Stomach (tissue), 4 donors: ENCODE measurements around the gene ZNF219.

ENCODE experiments used
- POLR2A ChIP-seq, 4 donors: fragments of 450-650 bp; IDR thresholded peaks; one replicate each; pipeline ENCODE4 v1.6.1; 2016; ENCODE audit warnings: antibody characterized with exemption in 4 of 4, control low read depth in 2 of 4, mild to moderate bottlenecking in 1 of 4, moderate library complexity in 1 of 4
- POLR2AphosphoS5 ChIP-seq, 3 donors: sonication (generic); formaldehyde crosslinking; IDR thresholded peaks; one replicate each; pipeline ENCODE4 v1.6.1; 2016; ENCODE audit warnings: antibody characterized with exemption in 3 of 3
- TF ChIP-seq, protein P1 (sequence below), 7 experiments: fragments of 450-650 bp in 4 of 7; fragments of 200-600 bp in 3 of 7; sonication (generic) in 3 of 7; IDR thresholded peaks; one replicate each; pipeline ENCODE4 v1.5.1; 2016 to 2019; ENCODE audit warnings: antibody characterized with exemption in 7 of 7, control low read depth in 2 of 7, mild to moderate bottlenecking in 1 of 7

- no peak for TF ChIP-seq POLR2A (IDR thresholded peaks at IDR 0.05)
- TF ChIP-seq, protein P1, sequence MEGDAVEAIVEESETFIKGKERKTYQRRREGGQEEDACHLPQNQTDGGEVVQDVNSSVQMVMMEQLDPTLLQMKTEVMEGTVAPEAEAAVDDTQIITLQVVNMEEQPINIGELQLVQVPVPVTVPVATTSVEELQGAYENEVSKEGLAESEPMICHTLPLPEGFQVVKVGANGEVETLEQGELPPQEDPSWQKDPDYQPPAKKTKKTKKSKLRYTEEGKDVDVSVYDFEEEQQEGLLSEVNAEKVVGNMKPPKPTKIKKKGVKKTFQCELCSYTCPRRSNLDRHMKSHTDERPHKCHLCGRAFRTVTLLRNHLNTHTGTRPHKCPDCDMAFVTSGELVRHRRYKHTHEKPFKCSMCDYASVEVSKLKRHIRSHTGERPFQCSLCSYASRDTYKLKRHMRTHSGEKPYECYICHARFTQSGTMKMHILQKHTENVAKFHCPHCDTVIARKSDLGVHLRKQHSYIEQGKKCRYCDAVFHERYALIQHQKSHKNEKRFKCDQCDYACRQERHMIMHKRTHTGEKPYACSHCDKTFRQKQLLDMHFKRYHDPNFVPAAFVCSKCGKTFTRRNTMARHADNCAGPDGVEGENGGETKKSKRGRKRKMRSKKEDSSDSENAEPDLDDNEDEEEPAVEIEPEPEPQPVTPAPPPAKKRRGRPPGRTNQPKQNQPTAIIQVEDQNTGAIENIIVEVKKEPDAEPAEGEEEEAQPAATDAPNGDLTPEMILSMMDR (IDR thresholded peaks at IDR 0.05): no peak
- no peak for TF ChIP-seq POLR2AphosphoS5 (IDR thresholded peaks at IDR 0.05)
Measured at GRCh38 chr14:21083565-21084325, 14.7 kb downstream of the ZNF219 start.
